Measurements from ENCODE around the gene PPP2R3C.
"Not testable (repeated sequence)": the region's sequence is repeated elsewhere in the genome, so short reads cannot be mapped to it uniquely, and the experiment has no call there.

Gene PPP2R3C

GRCh38 chr14:35124127-35124526, 2.3 kb upstream of the PPP2R3C start:
- DNase-seq (ENCODE audit: low read depth), result no peak

- no peak for DNase-seq (ENCODE audit: low read depth)
These were observed 1.6 kb upstream of the PPP2R3C start for GRCh38 chr14:35123388-35123703.

- peak; percentile 6 for DNase-seq (ENCODE audit: low read depth)
These were observed 1.1 kb upstream of the PPP2R3C start for GRCh38 chr14:35122696-35123387.

- no peak for DNase-seq (ENCODE audit: low read depth)
These were observed 534 bp downstream of the PPP2R3C start for GRCh38 chr14:35121026-35121886.

- DNase-seq (ENCODE audit: low read depth), result no peak
These were observed 4.7 kb downstream of the PPP2R3C start for GRCh38 chr14:35117112-35117511.

GRCh38 chr14:35116242-35116641, 5.5 kb downstream of the PPP2R3C start:
- no peak for DNase-seq (ENCODE audit: low read depth)

GRCh38 chr14:35114036-35114435, 7.8 kb downstream of the PPP2R3C start:
- no peak for DNase-seq (ENCODE audit: low read depth)

- DNase-seq (ENCODE audit: low read depth), result no peak
These were observed 8.4 kb downstream of the PPP2R3C start for GRCh38 chr14:35113308-35113950.

- DNase-seq (ENCODE audit: low read depth), result no peak
These were observed 9.1 kb downstream of the PPP2R3C start for GRCh38 chr14:35112641-35113040.

- no peak for DNase-seq (ENCODE audit: low read depth)
These were observed 13.9 kb downstream of the PPP2R3C start for GRCh38 chr14:35107866-35108265.

GRCh38 chr14:35094645-35095044, 27.1 kb downstream of the PPP2R3C start:
- not testable (repeated sequence) for DNase-seq (ENCODE audit: low read depth)

- no peak for DNase-seq (ENCODE audit: low read depth)
These were observed 33.3 kb downstream of the PPP2R3C start for GRCh38 chr14:35088514-35088913.

- DNase-seq (ENCODE audit: low read depth), result no peak
These were observed 36.3 kb downstream of the PPP2R3C start for GRCh38 chr14:35085441-35085840.

- no peak for DNase-seq (ENCODE audit: low read depth)
These were observed 38.1 kb downstream of the PPP2R3C start for GRCh38 chr14:35083530-35084150.

- DNase-seq (ENCODE audit: low read depth), result no peak
These were observed 42.0 kb downstream of the PPP2R3C start for GRCh38 chr14:35079742-35080141.

GRCh38 chr14:35078082-35078481, 43.7 kb downstream of the PPP2R3C start:
- no peak for DNase-seq (ENCODE audit: low read depth)

GRCh38 chr14:35073486-35073885, 48.3 kb downstream of the PPP2R3C start:
- DNase-seq (ENCODE audit: low read depth), result no peak

GRCh38 chr14:35072226-35072625, 49.6 kb downstream of the PPP2R3C start:
- DNase-seq (ENCODE audit: low read depth), result no peak

- no peak for DNase-seq (ENCODE audit: low read depth)
These were observed 53.4 kb downstream of the PPP2R3C start for GRCh38 chr14:35068238-35069012.

- DNase-seq (ENCODE audit: low read depth), result not testable (repeated sequence)
These were observed 56.1 kb downstream of the PPP2R3C start for GRCh38 chr14:35065731-35066130.

GRCh38 chr14:35061113-35061791, 60.5 kb downstream of the PPP2R3C start:
- not testable (repeated sequence) for DNase-seq (ENCODE audit: low read depth)

Measured in stimulated activated CD8-positive, alpha-beta memory T cell treated with anti-CD3 and anti-CD28 coated beads, Interleukin-15, amount 100 ng/mL, for 24 hours (primary cell).